Measurements from ENCODE around the gene ERGIC1. TPM values are rescaled to one million over a fixed set of nuclear protein-coding genes. Genes with fewer than 3 reads are reported as not detected.

The ERGIC1 gene
- total RNA-seq, 2 donors from 2014 or later, result 228 to 380 TPM

DNA sequence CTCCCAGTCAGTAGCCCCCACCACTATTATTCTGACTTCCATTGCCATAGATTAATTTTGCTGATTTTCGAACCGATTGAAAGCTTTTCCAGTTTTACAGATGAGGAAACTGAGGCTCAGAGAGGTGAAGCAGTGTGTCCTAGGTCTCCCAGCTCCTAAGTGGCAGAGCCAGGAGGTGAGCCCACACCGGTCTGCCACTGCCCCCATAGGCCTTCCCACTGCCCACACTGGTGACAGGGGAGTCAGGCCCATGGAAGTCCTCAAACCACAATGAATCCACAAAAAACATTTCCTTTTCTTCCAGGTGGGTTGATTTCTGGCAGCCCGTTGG lies 70.2 kb downstream of the ERGIC1 start:
- H3K4me3 ChIP-seq, result no peak overlapping the region
- TF ChIP-seq POLR2A (IDR thresholded peaks at IDR 0.05) (no peak), POLR2AphosphoS5 (IDR thresholded peaks at IDR 0.05) (no peak)
- TF ChIP-seq, protein P1, sequence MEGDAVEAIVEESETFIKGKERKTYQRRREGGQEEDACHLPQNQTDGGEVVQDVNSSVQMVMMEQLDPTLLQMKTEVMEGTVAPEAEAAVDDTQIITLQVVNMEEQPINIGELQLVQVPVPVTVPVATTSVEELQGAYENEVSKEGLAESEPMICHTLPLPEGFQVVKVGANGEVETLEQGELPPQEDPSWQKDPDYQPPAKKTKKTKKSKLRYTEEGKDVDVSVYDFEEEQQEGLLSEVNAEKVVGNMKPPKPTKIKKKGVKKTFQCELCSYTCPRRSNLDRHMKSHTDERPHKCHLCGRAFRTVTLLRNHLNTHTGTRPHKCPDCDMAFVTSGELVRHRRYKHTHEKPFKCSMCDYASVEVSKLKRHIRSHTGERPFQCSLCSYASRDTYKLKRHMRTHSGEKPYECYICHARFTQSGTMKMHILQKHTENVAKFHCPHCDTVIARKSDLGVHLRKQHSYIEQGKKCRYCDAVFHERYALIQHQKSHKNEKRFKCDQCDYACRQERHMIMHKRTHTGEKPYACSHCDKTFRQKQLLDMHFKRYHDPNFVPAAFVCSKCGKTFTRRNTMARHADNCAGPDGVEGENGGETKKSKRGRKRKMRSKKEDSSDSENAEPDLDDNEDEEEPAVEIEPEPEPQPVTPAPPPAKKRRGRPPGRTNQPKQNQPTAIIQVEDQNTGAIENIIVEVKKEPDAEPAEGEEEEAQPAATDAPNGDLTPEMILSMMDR (IDR thresholded peaks at IDR 0.05), result no peak
- no peaks in the 10 kb centered on the region for H3K9me3 ChIP-seq
- intact Hi-C loops (cut with DNase I), result loop anchor here (1.0 to 2.0 kb wide), 2 partner anchors 31 to 133 kb away; partner anchors contain the start of gene DUSP1
- peaks cover 39% of the 10 kb centered on the region for H3K4me1 ChIP-seq (replicated peaks)
- peak overlapping the region; percentile 95 to 96 for H3K27ac ChIP-seq
- H3K27me3 ChIP-seq (replicated peaks; ENCODE audit: insufficient read depth), result no peaks in the 10 kb centered on the region
- no peaks in the 10 kb centered on the region for H3K36me3 ChIP-seq
- 54% methylated on average over 4 of the region's 4 CpGs for WGBS
- no peak for DNase-seq (ENCODE audit: low spot score)

DNA sequence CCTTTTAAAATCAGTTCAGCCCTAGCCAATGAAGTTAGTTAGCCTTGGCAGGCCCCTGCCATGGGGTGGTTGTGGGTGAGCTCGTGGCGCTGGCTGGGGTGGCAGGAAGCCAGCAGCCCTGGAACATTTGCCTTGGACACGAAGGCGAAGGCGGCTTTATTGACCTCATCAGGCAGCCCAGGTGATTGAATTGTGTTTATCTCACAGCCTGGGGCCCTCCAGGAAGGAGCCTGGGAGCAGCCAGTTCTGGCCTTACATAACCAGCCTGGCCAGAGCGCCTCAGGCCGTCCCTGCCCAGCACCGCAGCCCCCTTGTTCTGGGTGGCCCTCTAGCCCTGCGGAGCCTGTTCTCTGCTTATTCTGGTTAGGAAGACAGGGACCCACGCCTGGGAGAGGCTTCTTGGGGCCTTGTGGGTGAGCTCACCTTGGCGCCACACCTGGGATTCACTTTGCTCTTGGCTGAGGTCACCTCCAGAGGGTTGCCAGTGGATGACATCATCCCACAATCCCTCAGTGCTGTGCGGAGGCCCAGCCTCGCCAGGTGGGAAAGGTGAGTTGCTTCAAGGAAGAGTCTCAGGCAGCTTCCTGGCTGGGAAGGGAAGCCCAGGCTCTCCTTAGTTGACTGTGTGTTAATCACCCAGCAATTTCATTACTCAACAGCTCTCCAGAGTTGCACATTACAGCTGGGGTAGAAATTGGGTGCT lies 70.7 kb downstream of the ERGIC1 start:
- 33% methylated on average over 11 of the region's 13 CpGs for WGBS
- Histone ChIP-seq H3K4me3 (no peak overlapping the region), H3K27me3 (replicated peaks; ENCODE audit: insufficient read depth) (no peaks in the 10 kb centered on the region), H3K9me3 (no peaks in the 10 kb centered on the region), H3K4me1 (replicated peaks) (peaks cover 39% of the 10 kb centered on the region), H3K27ac (peak overlapping the region; percentile 95 to 96), H3K36me3 (no peaks in the 10 kb centered on the region)
- intact Hi-C loops (cut with DNase I), result loop anchor here (1.0 to 2.0 kb wide), 3 partner anchors 32 to 188 kb away; partner anchors contain the start of gene DUSP1
- TF ChIP-seq, protein P1 (IDR thresholded peaks at IDR 0.05), result peak in 2 of 4 experiments; percentile 4 to 18
- TF ChIP-seq POLR2A (IDR thresholded peaks at IDR 0.05) (no peak), POLR2AphosphoS5 (IDR thresholded peaks at IDR 0.05) (peak; percentile 93)
- peak; percentile 95 for DNase-seq (ENCODE audit: low spot score)

DNA sequence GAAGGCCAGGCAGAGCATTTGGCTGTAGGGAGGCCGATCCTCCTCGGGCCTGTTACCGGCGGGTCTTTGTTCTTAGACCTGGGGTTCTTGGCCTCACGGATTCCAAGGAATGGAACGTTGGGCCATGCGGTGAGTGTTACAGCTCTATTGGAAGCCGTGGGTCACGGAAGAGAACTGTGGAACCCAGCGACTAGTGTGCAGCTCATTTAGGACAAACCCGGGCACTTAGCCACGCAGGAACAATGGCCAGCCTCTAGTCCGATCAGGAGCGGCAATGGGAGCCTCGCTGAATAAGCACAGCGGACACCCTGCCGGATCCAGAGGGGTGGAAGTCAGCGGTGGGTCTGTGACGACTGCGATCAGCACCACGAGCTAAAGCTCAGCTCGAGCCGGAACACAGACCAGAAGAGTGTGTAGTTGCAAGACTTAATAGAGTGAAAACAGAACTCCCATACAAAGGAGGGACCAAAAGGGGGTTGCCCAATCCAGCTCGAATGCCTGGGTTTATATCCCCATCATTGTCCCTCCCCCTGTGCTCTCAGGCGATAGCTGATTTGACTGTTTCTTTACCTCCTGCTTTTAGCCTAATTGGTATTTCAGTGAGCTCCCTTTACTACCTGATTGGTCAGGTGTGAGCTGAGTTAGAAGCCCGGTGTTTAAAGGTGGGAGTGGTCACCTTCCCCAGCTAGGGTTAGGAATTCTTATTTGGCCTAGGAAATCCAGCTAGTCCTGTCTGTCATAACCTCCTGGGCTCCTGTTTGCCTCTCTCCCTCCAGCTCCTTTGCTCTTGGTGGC lies 71.5 kb downstream of the ERGIC1 start:
- H3K4me1 ChIP-seq (replicated peaks), result peaks cover 39% of the 10 kb centered on the region
- intact Hi-C loops (cut with DNase I), result loop anchor here (1.0 to 2.0 kb wide), 2 partner anchors 33 to 189 kb away; no protein-coding TSS in a partner anchor
- no peaks in the 10 kb centered on the region for H3K9me3 ChIP-seq
- H3K27me3 ChIP-seq (replicated peaks; ENCODE audit: insufficient read depth), result no peaks in the 10 kb centered on the region
- peak overlapping the region; percentile 95 to 96 for H3K27ac ChIP-seq
- DNase-seq (ENCODE audit: low spot score), result no peak
- WGBS, result 85% methylated on average over 26 of the region's 26 CpGs
- H3K36me3 ChIP-seq, result no peaks in the 10 kb centered on the region
- H3K4me3 ChIP-seq, result no peak overlapping the region
- TF ChIP-seq, protein P1 (IDR thresholded peaks at IDR 0.05), result no peak

DNA sequence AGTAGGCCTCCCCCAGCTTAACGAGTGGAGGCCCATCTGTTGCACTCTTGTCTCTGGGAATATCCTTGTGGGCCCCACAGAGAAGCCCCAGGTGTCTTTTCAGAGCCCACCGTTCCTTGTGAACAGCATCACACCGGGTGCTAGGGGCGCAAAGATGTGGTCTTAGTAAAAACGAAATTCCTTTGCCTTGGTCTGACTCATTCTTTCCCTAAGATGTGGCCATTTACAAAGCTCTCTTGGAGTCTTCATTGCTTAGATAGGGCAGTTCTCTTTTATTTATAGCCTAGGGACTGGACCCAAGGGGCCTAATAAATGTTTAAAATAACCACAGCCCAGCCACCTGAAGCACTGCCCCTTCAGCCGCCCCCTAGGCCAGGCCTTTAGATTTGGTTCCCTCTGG lies 72.4 kb downstream of the ERGIC1 start:
- Histone ChIP-seq H3K4me1 (replicated peaks) (peaks cover 31% of the 10 kb centered on the region), H3K36me3 (no peaks in the 10 kb centered on the region), H3K4me3 (no peak overlapping the region), H3K9me3 (no peaks in the 10 kb centered on the region), H3K27ac (peak overlapping the region; percentile 95 to 96), H3K27me3 (replicated peaks; ENCODE audit: insufficient read depth) (no peaks in the 10 kb centered on the region)
- TF ChIP-seq POLR2A (IDR thresholded peaks at IDR 0.05) (no peak), POLR2AphosphoS5 (IDR thresholded peaks at IDR 0.05) (no peak)
- TF ChIP-seq, protein P1 (IDR thresholded peaks at IDR 0.05), result no peak
- intact Hi-C loops (cut with DNase I), result no loop called here
- WGBS, result 77% methylated on average over 6 of the region's 6 CpGs
- DNase-seq (ENCODE audit: low spot score), result no peak

Data from prostate gland (tissue), 2 donors.